ENCODE measurements around the gene CTNNA2. TPM values are rescaled to one million over a fixed set of nuclear protein-coding genes. Genes with fewer than 3 reads are reported as not detected.
"Not testable (repeated sequence)": the region's sequence is repeated elsewhere in the genome, so short reads cannot be mapped to it uniquely, and the experiment has no call there.

CTNNA2 gene
- total and polyA plus RNA-seq, 8 donors, result 0.28 to 5.7 (median 0.44) TPM; not detected in 4

DNA sequence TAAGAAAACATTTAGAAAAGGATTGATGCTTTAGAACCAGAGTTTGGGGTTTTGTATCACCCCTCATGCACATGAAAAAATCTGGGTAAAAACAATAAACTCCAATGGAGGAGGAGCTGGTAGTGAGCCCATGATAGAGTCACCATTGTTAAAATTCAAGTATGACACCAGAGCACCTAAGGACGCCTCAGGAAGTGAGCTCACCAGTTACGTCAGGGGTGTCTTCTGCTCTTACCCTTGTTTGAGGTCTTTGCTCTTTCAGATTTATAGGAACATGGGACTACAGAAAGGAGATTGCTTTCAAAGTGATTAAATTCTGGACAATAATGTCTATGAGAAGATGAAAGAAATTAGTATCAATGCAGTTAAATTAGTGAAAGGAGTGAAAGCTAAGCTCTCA lies 685.2 kb downstream of the CTNNA2 start:
- Histone ChIP-seq H3K4me3 (no peak overlapping the region), H3K9me3 (peaks cover 0 to 4% (median 2%) of the 10 kb centered on the region in 4 donors), H3K27ac (no peak overlapping the region), H3K36me3 (no peaks in the 10 kb centered on the region), H3K27me3 (no peaks in the 10 kb centered on the region), H3K4me1 (no peaks in the 10 kb centered on the region)
- no peak for DNase-seq
- TF ChIP-seq, protein P1, sequence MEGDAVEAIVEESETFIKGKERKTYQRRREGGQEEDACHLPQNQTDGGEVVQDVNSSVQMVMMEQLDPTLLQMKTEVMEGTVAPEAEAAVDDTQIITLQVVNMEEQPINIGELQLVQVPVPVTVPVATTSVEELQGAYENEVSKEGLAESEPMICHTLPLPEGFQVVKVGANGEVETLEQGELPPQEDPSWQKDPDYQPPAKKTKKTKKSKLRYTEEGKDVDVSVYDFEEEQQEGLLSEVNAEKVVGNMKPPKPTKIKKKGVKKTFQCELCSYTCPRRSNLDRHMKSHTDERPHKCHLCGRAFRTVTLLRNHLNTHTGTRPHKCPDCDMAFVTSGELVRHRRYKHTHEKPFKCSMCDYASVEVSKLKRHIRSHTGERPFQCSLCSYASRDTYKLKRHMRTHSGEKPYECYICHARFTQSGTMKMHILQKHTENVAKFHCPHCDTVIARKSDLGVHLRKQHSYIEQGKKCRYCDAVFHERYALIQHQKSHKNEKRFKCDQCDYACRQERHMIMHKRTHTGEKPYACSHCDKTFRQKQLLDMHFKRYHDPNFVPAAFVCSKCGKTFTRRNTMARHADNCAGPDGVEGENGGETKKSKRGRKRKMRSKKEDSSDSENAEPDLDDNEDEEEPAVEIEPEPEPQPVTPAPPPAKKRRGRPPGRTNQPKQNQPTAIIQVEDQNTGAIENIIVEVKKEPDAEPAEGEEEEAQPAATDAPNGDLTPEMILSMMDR (IDR thresholded peaks at IDR 0.05), result no peak
- TF ChIP-seq EP300 (IDR thresholded peaks at IDR 0.05) (no peak), POLR2AphosphoS5 (IDR thresholded peaks at IDR 0.05) (no peak), POLR2A (IDR thresholded peaks at IDR 0.05) (no peak)
- intact Hi-C loops (cut with DNase I; ENCODE audit: low total_unique reads), result no loop called here
- WGBS, 5 donors, result 88 to 93% (median 92%) methylated on average over 2 of the region's 2 CpGs

DNA sequence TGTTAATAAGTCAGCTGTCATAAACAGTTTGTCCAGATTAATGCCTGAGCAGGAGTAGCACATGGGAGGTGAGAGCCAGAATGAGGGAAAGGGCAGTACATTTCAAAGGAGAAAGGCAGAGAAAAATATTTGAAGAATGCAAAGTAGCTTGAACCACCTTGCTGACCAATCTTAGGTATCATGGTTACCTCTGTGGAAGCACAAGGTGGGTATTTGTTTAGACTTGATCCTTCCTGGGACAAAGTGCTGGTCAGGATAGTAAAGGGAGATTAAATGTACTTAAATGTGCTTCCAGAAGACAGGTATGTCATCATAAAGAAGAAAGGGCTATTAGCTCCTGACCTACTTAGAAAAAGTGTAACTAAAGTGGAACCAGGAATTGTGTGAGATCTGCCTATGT lies 686.7 kb downstream of the CTNNA2 start:
- no peak for TF ChIP-seq POLR2AphosphoS5 (IDR thresholded peaks at IDR 0.05)
- TF ChIP-seq POLR2A (IDR thresholded peaks at IDR 0.05), result no peak
- TF ChIP-seq, protein P1 (IDR thresholded peaks at IDR 0.05), result no peak
- no peak for TF ChIP-seq EP300 (IDR thresholded peaks at IDR 0.05)
- intact Hi-C loops (cut with DNase I; ENCODE audit: low total_unique reads), result no loop called here
- H3K27ac ChIP-seq, result no peak overlapping the region
- DNase-seq, result no peak
- no peaks in the 10 kb centered on the region for H3K4me1 ChIP-seq
- H3K9me3 ChIP-seq, result peaks cover 0 to 17% (median 15%) of the 10 kb centered on the region in 4 donors
- no peak overlapping the region for H3K4me3 ChIP-seq
- H3K36me3 ChIP-seq, result no peaks in the 10 kb centered on the region
- H3K27me3 ChIP-seq, result no peaks in the 10 kb centered on the region

DNA sequence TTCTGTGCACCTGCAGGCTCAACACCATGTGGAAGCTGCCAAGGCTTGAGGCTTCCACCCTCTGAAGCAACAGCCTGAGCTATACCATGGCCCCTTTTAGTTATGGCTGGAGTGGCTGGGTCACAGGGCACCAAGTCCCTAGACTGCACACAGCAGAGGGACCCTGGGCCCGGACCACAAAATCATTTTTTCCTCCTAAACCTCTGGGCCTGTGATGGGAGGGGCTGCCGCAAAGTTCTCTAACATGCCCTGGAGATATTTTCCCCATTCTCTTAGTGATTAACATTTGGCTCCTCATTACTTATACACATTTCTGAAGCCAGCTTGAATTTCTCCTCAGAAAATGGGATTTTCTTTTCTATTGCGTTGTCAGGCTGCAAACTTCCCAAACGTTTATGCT lies 691.1 kb downstream of the CTNNA2 start:
- H3K36me3 ChIP-seq; H3K27me3 ChIP-seq; H3K4me3 ChIP-seq; H3K27ac ChIP-seq; intact Hi-C loops (cut with DNase I; ENCODE audit: low total_unique reads); DNase-seq; H3K4me1 ChIP-seq: not testable (repeated sequence)
- peaks cover 0 to 17% (median 15%) of the 10 kb centered on the region in 4 donors for H3K9me3 ChIP-seq
- 83 to 94% (median 89%) methylated on average over 4 of the region's 4 CpGs for WGBS, 5 donors

DNA sequence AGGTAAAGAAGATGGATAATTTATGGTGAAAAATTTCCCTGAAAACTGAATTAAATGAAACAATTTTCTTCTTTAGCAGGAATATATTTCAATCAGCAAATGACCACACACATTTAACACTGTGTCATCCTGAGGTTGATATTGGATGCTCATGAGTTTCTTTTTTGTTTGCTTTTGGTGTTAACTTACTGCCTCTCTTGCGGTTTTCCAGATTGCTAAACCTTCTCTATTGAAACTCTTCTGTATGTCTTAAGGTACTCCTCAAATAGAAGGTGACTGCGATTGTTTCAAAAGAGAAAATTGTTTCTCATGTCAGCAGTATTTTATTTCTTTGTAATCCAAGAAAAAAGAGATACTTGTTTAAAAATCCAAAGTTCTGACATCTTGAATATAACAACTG lies 692.6 kb downstream of the CTNNA2 start:
- H3K27me3 ChIP-seq, result no peaks in the 10 kb centered on the region
- H3K36me3 ChIP-seq, result no peaks in the 10 kb centered on the region
- no peaks in the 10 kb centered on the region for H3K4me1 ChIP-seq
- H3K4me3 ChIP-seq, result no peak overlapping the region
- intact Hi-C loops (cut with DNase I; ENCODE audit: low total_unique reads), result no loop called here
- 52 to 72% (median 60%) methylated on average over 2 of the region's 2 CpGs for WGBS, 5 donors
- TF ChIP-seq POLR2A (IDR thresholded peaks at IDR 0.05) (no peak), POLR2AphosphoS5 (IDR thresholded peaks at IDR 0.05) (no peak), EP300 (IDR thresholded peaks at IDR 0.05) (no peak)
- TF ChIP-seq, protein P1 (IDR thresholded peaks at IDR 0.05), result no peak
- peaks cover 0 to 17% (median 15%) of the 10 kb centered on the region in 4 donors for H3K9me3 ChIP-seq
- no peak overlapping the region for H3K27ac ChIP-seq
- DNase-seq, result no peak

DNA sequence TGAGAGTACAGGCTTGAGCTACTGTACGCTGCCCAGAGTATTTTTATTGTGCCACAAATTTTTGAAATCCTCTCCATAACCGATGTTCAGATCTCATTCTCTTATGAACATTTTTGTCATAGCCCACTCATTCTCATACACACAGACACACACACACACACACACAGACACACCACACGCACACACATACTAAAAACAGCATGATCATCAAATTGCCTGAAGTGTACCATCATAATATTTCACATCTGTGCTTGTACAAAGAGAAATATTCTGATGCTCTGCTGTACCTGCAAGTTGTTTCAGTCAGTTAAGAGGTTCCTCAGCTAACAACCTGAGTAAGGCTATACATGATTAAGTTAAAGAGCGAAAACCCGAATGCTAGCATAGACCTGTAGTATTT lies 696.6 kb downstream of the CTNNA2 start:
- H3K4me1 ChIP-seq, result no peaks in the 10 kb centered on the region
- H3K9me3 ChIP-seq, result peaks cover 0 to 6% (median under 1%) of the 10 kb centered on the region in 4 donors
- WGBS, 5 donors, result 84 to 96% (median 93%) methylated on average over 5 of the region's 5 CpGs
- intact Hi-C loops (cut with DNase I; ENCODE audit: low total_unique reads), result no loop called here
- no peaks in the 10 kb centered on the region for H3K27me3 ChIP-seq
- H3K4me3 ChIP-seq, result no peak overlapping the region
- TF ChIP-seq EP300 (IDR thresholded peaks at IDR 0.05), result no peak
- TF ChIP-seq POLR2A (IDR thresholded peaks at IDR 0.05), result no peak
- TF ChIP-seq POLR2AphosphoS5 (IDR thresholded peaks at IDR 0.05), result no peak
- TF ChIP-seq, protein P1 (IDR thresholded peaks at IDR 0.05), result no peak
- no peak for DNase-seq
- H3K36me3 ChIP-seq, result no peaks in the 10 kb centered on the region
- H3K27ac ChIP-seq, result no peak overlapping the region
